ENCODE data around the gene OR11G2.
"Not testable (repeated sequence)": the region's sequence is repeated elsewhere in the genome, so short reads cannot be mapped to it uniquely, and the experiment has no call there.

DNA sequence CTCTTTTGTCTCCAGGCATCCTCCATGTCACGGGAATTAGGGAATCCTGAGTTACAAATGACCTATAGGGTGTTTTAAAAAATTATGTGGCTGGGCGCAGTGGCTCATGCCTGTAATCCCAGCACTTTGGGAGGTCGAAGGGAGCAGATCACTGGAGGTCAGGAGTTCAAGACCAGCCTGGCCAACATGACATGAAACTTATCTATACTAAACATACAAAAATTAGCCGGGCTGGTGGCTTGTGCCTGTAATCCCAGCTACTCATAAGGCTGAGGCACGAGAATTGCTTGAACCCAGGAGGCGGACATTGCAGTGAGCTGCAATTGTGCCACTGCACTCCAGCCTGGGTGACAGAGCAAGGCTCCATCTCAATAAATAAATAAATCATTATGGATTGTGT is 4.5 kb downstream of the OR11G2 start:
- TF ChIP-seq ZNF274 (IDR thresholded peaks at IDR 0.05; ENCODE audit: borderline replicate concordance, extremely low read depth, low read length); PHF8 (conservative IDR thresholded peaks at IDR 0.05; ENCODE audit: low read depth, low read length); JUND (IDR thresholded peaks at IDR 0.05; ENCODE audit: low read length); NRF1 (IDR thresholded peaks at IDR 0.05; ENCODE audit: low read depth, low read length); POLR2AphosphoS5 (IDR thresholded peaks at IDR 0.05; ENCODE audit: low read depth, low read length); HDAC6 (IDR thresholded peaks at IDR 0.05; ENCODE audit: low read depth, low read length); POLR2A (IDR thresholded peaks at IDR 0.05; ENCODE audit: control extremely low read depth in 1 of 2, low read depth in 2 of 2, low read length in 2 of 2); GTF2F1 (IDR thresholded peaks at IDR 0.05; ENCODE audit: borderline replicate concordance, low read depth, low read length): not testable (repeated sequence)
- TF ChIP-seq, protein P1, sequence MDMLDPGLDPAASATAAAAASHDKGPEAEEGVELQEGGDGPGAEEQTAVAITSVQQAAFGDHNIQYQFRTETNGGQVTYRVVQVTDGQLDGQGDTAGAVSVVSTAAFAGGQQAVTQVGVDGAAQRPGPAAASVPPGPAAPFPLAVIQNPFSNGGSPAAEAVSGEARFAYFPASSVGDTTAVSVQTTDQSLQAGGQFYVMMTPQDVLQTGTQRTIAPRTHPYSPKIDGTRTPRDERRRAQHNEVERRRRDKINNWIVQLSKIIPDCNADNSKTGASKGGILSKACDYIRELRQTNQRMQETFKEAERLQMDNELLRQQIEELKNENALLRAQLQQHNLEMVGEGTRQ (IDR thresholded peaks at IDR 0.05; ENCODE audit: low read length) = not testable (repeated sequence)
- TF ChIP-seq, protein P2, sequence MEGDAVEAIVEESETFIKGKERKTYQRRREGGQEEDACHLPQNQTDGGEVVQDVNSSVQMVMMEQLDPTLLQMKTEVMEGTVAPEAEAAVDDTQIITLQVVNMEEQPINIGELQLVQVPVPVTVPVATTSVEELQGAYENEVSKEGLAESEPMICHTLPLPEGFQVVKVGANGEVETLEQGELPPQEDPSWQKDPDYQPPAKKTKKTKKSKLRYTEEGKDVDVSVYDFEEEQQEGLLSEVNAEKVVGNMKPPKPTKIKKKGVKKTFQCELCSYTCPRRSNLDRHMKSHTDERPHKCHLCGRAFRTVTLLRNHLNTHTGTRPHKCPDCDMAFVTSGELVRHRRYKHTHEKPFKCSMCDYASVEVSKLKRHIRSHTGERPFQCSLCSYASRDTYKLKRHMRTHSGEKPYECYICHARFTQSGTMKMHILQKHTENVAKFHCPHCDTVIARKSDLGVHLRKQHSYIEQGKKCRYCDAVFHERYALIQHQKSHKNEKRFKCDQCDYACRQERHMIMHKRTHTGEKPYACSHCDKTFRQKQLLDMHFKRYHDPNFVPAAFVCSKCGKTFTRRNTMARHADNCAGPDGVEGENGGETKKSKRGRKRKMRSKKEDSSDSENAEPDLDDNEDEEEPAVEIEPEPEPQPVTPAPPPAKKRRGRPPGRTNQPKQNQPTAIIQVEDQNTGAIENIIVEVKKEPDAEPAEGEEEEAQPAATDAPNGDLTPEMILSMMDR (IDR thresholded peaks at IDR 0.05; ENCODE audit: control extremely low read depth in 1 of 3, insufficient read depth in 1 of 3, low read depth in 1 of 3, low read length in 3 of 3) = not testable (repeated sequence)
